Muscle layer of colon (tissue), 2 donors: ENCODE results near the gene MEGF10.

Experiments
- H3K27ac ChIP-seq: one replicate; pipeline ENCODE4 v1.7.0; 2013; ENCODE audit warnings: low read depth, mild to moderate bottlenecking, low read length, moderate library complexity
- H3K27me3 ChIP-seq, 2 donors: one replicate each; pipeline ENCODE4 v1.7.0; 2013; ENCODE audit warnings: low read length in 2 of 2, mild to moderate bottlenecking in 2 of 2; ENCODE audit not compliant: insufficient read depth in 2 of 2, control insufficient read depth in 1 of 2
- H3K36me3 ChIP-seq: one replicate; pipeline ENCODE4 v1.7.0; 2013; ENCODE audit warnings: mild to moderate bottlenecking, low read length; ENCODE audit not compliant: insufficient read depth
- H3K4me1 ChIP-seq: one replicate; pipeline ENCODE4 v1.7.0; 2013; ENCODE audit warnings: mild to moderate bottlenecking, low read length; ENCODE audit not compliant: insufficient read depth
- H3K4me3 ChIP-seq, 2 donors: one replicate each; pipeline ENCODE4 v1.7.0; 2013; ENCODE audit warnings: low read length in 2 of 2, low read depth in 1 of 2, mild to moderate bottlenecking in 1 of 2, moderate library complexity in 1 of 2
- H3K9ac ChIP-seq: one replicate; pipeline ENCODE4 v1.7.0; 2013; ENCODE audit warnings: low read length
- H3K9me3 ChIP-seq: one replicate; pipeline ENCODE4 v1.7.0; 2013; ENCODE audit warnings: mild to moderate bottlenecking, low read length
- donor health status: abdominal sarcoma.
- donor health status: Adenocarcinoma of cecum.

Gene MEGF10

DNA sequence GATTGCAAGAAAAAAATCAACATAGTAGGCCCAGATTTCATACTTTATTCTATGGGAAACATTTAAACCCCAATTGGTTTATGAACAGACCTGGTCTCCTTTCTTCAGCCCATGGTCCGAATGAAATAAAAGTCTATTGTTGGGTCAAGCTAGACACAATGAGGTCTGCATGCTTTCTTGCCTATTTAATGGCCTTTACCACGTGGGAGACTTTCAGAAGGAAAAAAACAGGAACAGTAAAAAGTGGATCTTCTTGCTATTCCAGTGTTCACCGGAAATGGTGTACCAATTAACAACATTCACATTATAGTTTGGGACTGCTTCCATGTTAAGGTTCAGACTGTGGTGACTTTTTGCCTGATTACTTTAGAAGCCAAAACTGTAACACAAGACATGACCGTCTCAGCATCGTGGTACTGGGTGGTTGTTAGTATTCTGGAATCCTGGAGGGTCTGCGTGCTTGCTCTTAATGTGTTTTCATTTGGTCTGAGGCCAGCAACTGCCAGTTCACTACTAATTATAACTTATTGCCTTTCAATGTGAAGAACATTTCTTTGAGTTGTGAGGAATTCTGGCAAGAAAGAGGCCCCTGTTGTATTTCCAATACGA, 141.5 kb downstream of the MEGF10 start:
- Histone ChIP-seq H3K27ac (no peak overlapping the region), H3K36me3 (no peaks in the 10 kb centered on the region), H3K4me1 (peaks cover under 1% of the 10 kb centered on the region), H3K27me3 (no peaks in the 10 kb centered on the region), H3K9ac (no peak overlapping the region), H3K9me3 (no peaks in the 10 kb centered on the region), H3K4me3 (no peak overlapping the region)

DNA sequence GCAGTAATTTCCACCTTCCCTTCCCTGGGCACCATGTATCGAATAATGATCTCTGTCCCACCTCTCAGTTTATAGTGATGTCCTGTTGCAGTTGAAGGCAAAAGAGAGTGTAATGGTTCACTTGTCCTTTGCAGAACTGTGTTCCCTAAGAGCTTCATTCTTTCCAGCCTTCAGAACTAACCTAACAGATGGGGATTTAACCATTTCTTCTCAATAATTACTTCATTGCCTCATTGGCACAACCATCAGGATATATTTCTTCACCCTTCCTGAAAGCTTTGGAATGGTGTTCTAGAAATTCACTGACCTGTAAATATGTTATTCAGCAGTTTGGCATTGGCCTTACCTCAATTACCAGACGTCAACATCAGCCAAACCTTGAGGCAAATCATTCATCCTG, 142.9 kb downstream of the MEGF10 start:
- H3K4me1 ChIP-seq = no peaks in the 10 kb centered on the region
- H3K9me3 ChIP-seq = no peaks in the 10 kb centered on the region
- no peak overlapping the region for H3K9ac ChIP-seq
- no peaks in the 10 kb centered on the region for H3K27me3 ChIP-seq
- no peaks in the 10 kb centered on the region for H3K36me3 ChIP-seq
- no peak overlapping the region for H3K27ac ChIP-seq
- H3K4me3 ChIP-seq = no peak overlapping the region

DNA sequence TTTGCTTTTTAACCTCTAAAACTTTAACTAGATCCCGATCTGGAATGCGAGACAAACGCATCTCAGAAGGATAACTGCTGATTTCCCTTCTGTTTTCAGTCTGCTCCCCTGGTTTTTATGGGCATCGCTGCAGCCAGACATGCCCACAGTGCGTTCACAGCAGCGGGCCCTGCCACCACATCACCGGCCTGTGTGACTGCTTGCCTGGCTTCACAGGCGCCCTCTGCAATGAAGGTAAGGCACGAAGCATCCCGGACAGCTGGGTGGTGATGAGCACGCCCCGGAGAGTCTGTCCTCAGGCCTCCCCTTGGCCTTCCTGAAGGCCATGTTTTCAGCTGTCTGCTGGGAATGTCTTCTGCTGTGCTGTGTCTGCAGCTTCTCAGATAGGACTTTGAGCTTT, 144.0 kb downstream of the MEGF10 start:
- H3K9me3 ChIP-seq = no peaks in the 10 kb centered on the region
- H3K9ac ChIP-seq = no peak overlapping the region
- H3K4me3 ChIP-seq = no peak overlapping the region
- no peak overlapping the region for H3K27ac ChIP-seq
- H3K4me1 ChIP-seq = no peaks in the 10 kb centered on the region
- no peaks in the 10 kb centered on the region for H3K36me3 ChIP-seq
- H3K27me3 ChIP-seq = no peaks in the 10 kb centered on the region

DNA sequence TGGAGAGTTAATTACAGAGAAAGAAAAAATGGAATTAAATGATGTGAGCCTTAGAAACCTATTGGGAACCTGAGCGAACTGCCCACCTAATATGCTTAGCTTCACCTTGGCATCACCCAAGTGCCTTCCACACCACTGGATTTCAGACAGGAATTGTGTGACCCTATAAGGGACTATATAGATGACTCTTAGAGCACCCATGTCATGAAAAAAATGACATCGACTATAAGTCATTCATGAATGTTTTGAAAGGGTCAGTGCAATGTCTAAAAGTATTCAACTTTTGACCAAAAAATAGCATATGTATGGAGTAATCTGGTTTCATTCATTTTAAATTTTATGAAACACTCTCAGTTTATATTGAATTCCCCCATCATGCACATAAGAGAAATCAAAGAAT, 145.2 kb downstream of the MEGF10 start:
- H3K4me3 ChIP-seq = no peak overlapping the region
- no peaks in the 10 kb centered on the region for H3K36me3 ChIP-seq
- H3K27ac ChIP-seq = no peak overlapping the region
- H3K9ac ChIP-seq = no peak overlapping the region
- H3K9me3 ChIP-seq = no peaks in the 10 kb centered on the region
- H3K27me3 ChIP-seq = no peaks in the 10 kb centered on the region
- H3K4me1 ChIP-seq = no peaks in the 10 kb centered on the region

DNA sequence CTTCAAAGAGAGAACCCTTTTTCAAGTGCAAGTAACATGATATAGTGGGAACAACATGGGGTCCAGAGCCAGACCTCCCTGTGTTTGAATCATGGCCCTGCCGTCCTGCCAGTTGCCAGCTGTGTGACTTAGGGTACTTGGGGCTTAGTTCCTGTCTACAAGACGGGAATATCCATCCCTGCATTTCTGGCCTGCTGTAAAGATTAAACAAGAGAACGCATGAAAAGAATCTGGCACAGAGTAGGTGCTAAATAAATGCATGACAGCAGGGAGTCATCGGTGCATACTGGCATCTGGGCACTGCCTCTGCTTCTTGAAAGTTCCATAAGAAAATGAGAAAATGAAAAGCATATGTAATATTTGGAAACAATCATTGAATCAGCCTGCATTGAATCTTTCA, 149.0 kb downstream of the MEGF10 start:
- no peaks in the 10 kb centered on the region for H3K4me1 ChIP-seq
- no peak overlapping the region for H3K4me3 ChIP-seq
- H3K9me3 ChIP-seq = no peaks in the 10 kb centered on the region
- no peak overlapping the region for H3K27ac ChIP-seq
- H3K36me3 ChIP-seq = no peaks in the 10 kb centered on the region
- H3K9ac ChIP-seq = no peak overlapping the region
- no peaks in the 10 kb centered on the region for H3K27me3 ChIP-seq

DNA sequence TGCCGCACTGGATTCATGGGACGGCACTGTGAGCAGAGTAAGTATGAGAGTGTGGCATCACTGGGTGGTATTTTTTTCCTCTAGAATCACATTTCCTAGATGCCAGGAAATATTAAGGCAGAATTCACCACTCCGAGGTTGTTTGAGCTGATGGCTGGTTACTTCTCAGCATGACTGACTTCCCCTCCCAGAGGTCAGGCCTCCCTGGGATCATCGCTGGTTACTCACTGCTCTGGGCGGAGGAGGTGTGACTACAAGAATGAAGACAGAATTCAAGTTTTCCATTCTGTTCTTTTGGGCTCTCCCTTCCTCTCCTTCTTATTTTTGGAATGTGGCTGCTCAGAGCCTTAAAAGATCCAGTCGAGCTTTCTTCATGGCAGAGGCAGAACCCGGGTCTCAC, 150.2 kb downstream of the MEGF10 start:
- H3K9me3 ChIP-seq = no peaks in the 10 kb centered on the region
- H3K9ac ChIP-seq = no peak overlapping the region
- no peaks in the 10 kb centered on the region for H3K36me3 ChIP-seq
- H3K27ac ChIP-seq = no peak overlapping the region
- H3K4me3 ChIP-seq = no peak overlapping the region
- no peaks in the 10 kb centered on the region for H3K4me1 ChIP-seq
- H3K27me3 ChIP-seq = no peaks in the 10 kb centered on the region

DNA sequence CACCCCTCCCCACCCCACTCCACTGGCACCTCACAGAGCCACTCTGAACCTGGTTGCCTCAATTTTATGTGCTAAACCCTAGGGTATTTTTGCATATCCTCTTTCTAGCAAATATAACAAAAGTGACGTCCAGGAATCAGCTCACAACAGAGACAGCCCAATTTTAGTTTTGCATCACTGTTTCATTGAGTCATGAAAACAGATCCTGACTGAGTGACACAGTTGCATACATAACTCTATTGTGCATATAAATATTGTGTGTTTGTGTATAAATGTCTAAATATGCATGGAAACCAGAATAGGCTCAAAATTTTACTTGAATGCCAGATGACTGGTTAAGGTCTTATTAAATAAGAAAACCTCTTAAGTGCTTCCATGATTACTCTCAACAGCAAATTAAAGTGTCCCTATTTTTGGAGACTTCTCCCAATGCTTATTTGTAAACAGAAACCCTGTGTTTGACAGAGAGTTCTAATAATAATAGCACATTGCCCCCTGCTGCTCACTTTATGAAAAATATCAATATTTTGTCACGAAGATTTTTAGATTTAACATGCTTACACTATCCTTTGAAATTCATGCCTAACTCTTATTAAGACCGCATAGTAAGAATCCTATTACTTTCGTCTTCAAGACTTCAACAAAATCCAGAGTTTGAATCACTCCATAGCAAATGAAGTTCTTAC, 151.3 kb downstream of the MEGF10 start:
- Histone ChIP-seq H3K4me1 (no peaks in the 10 kb centered on the region), H3K9me3 (no peaks in the 10 kb centered on the region), H3K4me3 (no peak overlapping the region), H3K36me3 (no peaks in the 10 kb centered on the region), H3K9ac (no peak overlapping the region), H3K27ac (no peak overlapping the region), H3K27me3 (no peaks in the 10 kb centered on the region)

DNA sequence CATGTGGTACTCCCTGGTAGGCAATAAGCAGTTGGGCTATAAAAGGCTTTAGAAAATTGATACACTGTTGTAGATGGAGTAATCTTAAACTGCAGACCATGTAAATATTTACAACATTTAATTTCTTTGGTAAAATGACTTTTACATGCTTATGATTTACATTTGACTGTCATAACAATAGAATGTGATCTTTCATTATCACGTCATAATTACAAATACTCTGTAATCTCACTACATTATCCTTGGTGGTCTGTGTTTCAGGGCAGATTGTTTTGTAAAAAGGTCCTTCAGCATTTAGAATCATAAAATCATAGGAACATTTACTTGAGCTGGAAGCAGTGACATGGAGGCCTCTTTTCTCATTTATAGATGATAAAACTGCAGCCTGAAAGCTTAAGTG, 153.6 kb downstream of the MEGF10 start:
- Histone ChIP-seq H3K36me3 (no peaks in the 10 kb centered on the region), H3K9ac (no peak overlapping the region), H3K27me3 (no peaks in the 10 kb centered on the region), H3K27ac (no peak overlapping the region), H3K4me1 (no peaks in the 10 kb centered on the region), H3K4me3 (no peak overlapping the region), H3K9me3 (no peaks in the 10 kb centered on the region)

DNA sequence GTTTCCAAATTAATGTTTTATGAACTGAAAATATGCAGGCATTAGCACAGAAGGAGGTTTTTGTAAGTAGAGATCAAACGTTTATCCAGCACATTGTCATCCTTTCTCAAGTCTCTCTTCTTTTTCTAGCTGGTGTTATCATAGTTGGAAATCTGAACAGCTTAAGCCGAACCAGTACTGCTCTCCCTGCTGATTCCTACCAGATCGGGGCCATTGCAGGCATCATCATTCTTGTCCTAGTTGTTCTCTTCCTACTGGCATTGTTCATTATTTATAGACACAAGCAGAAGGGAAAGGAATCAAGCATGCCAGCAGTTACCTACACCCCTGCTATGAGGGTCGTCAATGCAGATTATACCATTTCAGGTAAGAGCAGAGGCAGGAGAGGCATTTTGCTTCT, 154.7 kb downstream of the MEGF10 start:
- Histone ChIP-seq H3K9ac (no peak overlapping the region), H3K27ac (no peak overlapping the region), H3K27me3 (no peaks in the 10 kb centered on the region), H3K4me3 (no peak overlapping the region), H3K4me1 (no peaks in the 10 kb centered on the region), H3K9me3 (no peaks in the 10 kb centered on the region), H3K36me3 (no peaks in the 10 kb centered on the region)

DNA sequence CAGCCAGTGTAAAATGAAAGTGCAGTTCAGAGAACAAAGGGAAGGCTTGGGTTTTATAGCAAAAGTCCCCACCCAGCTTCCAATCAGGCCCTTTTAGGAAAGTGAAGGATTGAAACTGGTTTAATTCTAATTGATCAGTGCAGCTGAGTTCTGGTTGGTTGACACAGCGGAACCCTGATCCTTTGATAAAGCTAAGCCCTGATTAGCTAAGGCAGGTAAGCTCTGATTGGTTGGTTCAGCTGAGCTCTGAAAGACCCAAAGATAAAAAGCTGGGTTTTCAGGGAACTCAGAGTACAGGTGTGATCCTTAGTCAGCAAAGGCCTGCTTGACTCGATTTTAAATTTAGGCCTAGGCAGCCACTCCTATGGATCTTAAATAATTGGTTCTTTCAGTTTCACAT, 156.0 kb downstream of the MEGF10 start:
- Histone ChIP-seq H3K27ac (no peak overlapping the region), H3K9ac (no peak overlapping the region)

DNA sequence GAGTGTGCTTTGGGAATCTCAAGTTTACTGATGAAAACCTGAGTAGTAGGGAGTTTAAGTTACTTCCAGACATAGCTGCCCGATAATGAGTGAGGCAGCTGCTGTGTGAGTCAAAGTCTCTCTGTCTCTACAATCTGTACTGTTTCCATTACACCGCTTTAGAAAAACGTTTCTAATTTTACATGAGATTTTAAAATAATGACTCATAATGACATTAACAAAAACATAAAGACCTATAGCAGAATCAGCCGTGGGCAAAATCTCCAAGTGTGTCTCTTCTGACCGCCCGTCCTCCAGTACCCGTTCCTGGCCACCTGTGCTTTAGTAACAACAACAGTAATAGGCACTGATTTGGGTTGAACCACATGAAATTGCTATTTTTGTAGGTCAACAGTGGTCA, 157.2 kb downstream of the MEGF10 start:
- Histone ChIP-seq H3K36me3 (no peaks in the 10 kb centered on the region), H3K9me3 (no peaks in the 10 kb centered on the region), H3K4me3 (no peak overlapping the region), H3K27ac (no peak overlapping the region), H3K9ac (no peak overlapping the region), H3K4me1 (no peaks in the 10 kb centered on the region), H3K27me3 (no peaks in the 10 kb centered on the region)

More for the DNA sequence above, 156.0 kb downstream of the MEGF10 start:
- Histone ChIP-seq H3K9me3 (no peaks in the 10 kb centered on the region), H3K4me3 (no peak overlapping the region), H3K27me3 (no peaks in the 10 kb centered on the region), H3K4me1 (no peaks in the 10 kb centered on the region), H3K36me3 (no peaks in the 10 kb centered on the region)

DNA sequence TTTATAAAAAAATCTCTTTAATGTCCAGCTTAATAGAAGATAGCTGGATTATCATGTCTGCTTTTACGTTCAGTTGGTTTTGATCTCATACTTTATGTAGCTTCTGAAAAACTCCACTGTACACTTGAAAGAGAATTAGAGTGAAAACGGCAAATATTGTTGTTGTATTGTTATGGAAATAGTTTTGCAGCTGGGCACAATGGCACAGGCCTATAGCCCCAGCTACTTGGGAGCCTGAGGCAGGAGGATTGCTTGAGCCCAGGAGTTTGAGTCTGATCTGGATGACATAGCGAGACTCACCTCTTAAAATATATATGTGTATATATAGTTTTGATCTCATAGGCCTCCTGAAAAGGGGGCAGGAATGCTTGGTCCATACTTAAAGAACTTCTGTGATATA, 159.4 kb downstream of the MEGF10 start:
- Histone ChIP-seq H3K27ac (no peak overlapping the region), H3K36me3 (no peaks in the 10 kb centered on the region), H3K9ac (no peak overlapping the region), H3K9me3 (no peaks in the 10 kb centered on the region), H3K27me3 (no peaks in the 10 kb centered on the region), H3K4me1 (no peaks in the 10 kb centered on the region), H3K4me3 (no peak overlapping the region)
